RPMI7951 (cell line): ENCODE data around the gene SYNJ2. TPM values are rescaled to one million over a fixed set of nuclear protein-coding genes. Genes with fewer than 3 reads are reported as not detected.
A peak's percentile ranks its signal among the peaks of the same experiment; 100 is the strongest.

Experiments used
- DNase-seq: peaks from one replicate; pipeline ENCODE4 v3.0.0-alpha.2; 2012; ENCODE audit warnings: low read depth
- total RNA-seq: library from RNA; depleted of rRNA; stranded (reverse); fragments of >200 nt; shearing (Covaris generic); gene quantifications from 2 replicates; pipeline ENCODE4 v1.2.3, GENCODE V29; 2014

The SYNJ2 gene
- total RNA-seq, 1 experiment from 2014 or later = 47.8 TPM

DNA sequence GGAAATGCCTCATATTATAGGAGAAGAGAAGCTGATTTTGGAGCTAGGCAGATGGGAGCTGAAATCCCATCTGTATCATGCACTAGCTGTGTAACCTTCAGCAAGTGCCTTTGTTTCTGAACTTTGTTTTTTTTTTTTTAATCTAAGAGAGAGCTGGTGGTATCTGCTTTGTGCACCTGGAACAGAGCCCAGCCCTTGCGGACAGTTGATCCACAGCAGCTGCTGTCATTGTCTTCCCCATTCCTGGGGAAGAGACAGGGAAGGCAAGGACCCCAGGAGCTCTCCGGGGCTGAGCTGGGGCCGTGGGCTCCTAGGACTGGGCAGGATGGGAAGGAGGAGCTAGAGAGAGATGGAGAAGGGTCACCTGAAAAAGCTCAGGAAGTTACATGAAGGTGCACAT lies 92.1 kb downstream of the SYNJ2 start:
- DNase-seq = no peak

DNA sequence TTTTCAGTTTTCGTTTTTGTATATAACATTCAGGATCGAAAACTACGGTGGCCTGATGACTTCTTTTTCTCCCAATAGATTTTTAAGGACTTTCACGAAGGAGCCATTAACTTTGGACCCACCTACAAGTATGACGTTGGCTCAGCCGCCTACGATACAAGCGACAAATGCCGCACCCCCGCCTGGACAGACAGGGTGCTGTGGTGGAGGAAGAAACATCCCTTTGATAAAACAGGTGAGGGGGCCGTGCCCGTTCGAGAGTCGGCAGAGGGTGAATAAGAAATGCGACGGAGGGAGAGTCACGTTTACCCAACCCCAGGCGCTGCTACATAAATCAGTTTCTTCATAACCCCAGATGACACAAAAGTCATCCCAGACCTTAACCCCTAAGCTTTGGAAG lies 94.9 kb downstream of the SYNJ2 start:
- DNase-seq = no peak

GRCh38 chr6:158077676-158078075 lies 96.0 kb downstream of the SYNJ2 start:
- no peak for DNase-seq

- DNase-seq = no peak
Measured at GRCh38 chr6:158078320-158078719, 96.7 kb downstream of the SYNJ2 start.

DNA sequence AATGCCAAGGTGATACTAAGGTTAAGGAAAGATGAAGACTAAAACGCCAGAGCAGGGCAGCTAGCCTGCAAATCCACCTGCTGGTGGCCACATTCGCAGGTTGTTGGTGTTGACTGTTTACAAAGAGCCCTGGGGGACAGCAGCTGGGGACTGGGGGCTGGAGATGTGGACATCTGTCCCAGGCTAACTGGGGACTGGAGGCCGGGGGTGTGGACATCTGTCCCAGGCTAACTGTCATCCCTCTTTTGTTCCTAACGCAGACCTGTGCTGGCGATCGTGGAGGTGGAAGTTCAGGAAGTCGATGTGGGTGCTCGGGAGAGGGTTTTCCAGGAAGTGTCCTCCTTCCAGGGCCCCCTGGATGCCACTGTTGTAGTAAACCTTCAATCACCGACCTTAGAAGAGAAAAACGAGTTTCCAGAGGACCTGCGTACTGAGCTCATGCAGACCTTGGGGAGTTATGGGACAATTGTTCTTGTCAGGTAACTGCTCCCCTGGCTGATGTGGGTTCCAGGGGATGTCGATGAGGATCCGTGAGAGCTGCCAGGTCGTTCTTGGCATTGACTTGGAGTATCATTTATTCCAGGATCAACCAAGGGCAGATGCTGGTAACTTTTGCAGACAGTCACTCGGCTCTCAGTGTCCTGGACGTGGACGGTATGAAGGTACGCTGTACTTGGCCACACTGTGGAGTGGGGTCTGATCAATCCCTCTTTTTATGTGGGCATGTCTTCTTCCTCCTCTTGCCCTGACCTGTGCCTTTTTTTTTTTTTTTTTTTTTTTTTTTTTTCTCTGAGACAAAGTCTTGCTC lies 99.4 kb downstream of the SYNJ2 start:
- DNase-seq = no peak

DNA sequence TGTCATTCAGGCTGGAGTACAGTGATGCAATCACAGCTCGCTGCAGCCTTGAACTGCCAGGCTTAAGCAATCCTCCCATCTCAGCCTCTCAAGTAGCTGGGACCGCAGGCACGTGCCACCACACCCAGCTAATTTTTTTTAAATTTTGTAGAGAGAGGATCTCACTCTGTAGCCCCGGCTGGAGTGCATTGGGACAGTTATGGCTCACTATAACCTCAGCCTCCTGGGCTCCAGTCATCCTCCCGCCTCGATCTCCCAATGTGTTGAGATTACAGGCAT lies 99.9 kb downstream of the SYNJ2 start:
- DNase-seq = no peak

GRCh38 chr6:158083455-158084325 lies 102.0 kb downstream of the SYNJ2 start:
- peak; percentile 52 for DNase-seq

- no peak for DNase-seq
Measured at GRCh38 chr6:158085261-158086053, 103.8 kb downstream of the SYNJ2 start.

DNA sequence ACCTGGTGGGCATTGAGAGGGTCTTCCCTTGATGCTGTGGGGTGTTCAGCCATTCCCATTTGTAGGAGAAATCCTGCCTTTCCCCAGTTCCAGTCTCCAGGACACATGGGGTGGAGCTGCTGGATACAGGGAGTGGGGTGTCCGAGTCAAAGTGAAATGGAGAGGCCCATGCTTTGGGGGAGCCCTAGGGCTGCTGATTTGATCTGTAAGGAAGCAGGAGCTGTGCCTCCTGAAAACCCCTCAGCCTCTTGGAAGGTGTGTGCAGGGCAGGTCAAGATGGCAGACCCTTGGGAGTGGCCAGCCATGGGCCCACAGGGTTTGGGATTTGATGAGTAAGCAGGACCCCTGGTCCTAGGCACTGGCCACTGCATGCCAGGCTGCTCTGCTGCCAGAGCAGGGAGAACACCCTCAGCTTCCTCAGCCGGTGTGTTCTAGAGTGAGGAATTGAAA lies 104.4 kb downstream of the SYNJ2 start:
- no peak for DNase-seq

GRCh38 chr6:158086504-158087223 lies 105.0 kb downstream of the SYNJ2 start:
- peak; percentile 90 for DNase-seq

- no peak for DNase-seq
Measured at GRCh38 chr6:158087224-158087867, 105.7 kb downstream of the SYNJ2 start.

GRCh38 chr6:158092806-158093205 lies 111.1 kb downstream of the SYNJ2 start:
- DNase-seq = no peak

- no peak for DNase-seq
Measured at GRCh38 chr6:158095031-158095430, 113.4 kb downstream of the SYNJ2 start.

GRCh38 chr6:158095671-158096070 lies 114.0 kb downstream of the SYNJ2 start:
- DNase-seq = no peak

- no peak for DNase-seq
Measured at GRCh38 chr6:158103228-158103627, 121.6 kb downstream of the SYNJ2 start.

- no peak for DNase-seq
Measured at GRCh38 chr6:158104696-158105095, 123.0 kb downstream of the SYNJ2 start.

DNA sequence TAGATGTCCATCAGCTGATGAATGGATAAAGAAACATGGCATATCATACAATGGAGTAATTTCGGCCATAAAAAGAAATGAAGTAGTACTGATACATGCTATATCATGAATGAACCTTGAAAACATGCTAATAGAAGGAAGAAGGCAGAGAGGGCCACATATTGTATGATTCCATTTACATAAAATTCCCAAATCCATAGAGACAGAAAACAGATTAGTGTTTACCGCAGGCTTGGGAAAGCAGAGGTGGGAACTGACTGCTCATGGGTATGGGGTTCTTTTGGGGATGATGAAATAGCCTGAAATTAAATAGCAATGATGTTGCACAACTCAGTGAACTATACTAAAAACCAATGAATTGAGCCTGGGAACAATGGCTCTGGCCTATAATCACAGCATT lies 128.1 kb downstream of the SYNJ2 start:
- no peak for DNase-seq

GRCh38 chr6:158110986-158111385 lies 129.3 kb downstream of the SYNJ2 start:
- DNase-seq = no peak

- DNase-seq = no peak
Measured at GRCh38 chr6:158111987-158112386, 130.3 kb downstream of the SYNJ2 start.

GRCh38 chr6:158113802-158114201 lies 132.1 kb downstream of the SYNJ2 start:
- DNase-seq = no peak

- no peak for DNase-seq
Measured at GRCh38 chr6:158115102-158115501, 133.4 kb downstream of the SYNJ2 start.
